LNCaP clone FGC (cell line): ENCODE results near the gene CACNG7.

Experiments used
- DNase-seq: peaks from one replicate; pipeline ENCODE4 v3.0.0-alpha.2; 2011; ENCODE audit warnings: low read depth
- H3K4me3 ChIP-seq: 2 replicates; pipeline ENCODE4 v1.5.1; 2011; ENCODE audit warnings: mild to moderate bottlenecking, low read depth, low read length, control low read depth
- CTCF ChIP-seq: IDR thresholded peaks from 2 replicates; pipeline ENCODE4 v1.5.1; 2012; ENCODE audit warnings: mild to moderate bottlenecking; ENCODE audit not compliant: control insufficient read depth, insufficient read depth; ENCODE audit errors: extremely low read depth

Gene CACNG7

GRCh38 chr19:53977429-53977990 lies 68.4 kb downstream of the CACNG7 start:
- TF ChIP-seq CTCF: no peak
- H3K4me3 ChIP-seq: no peak overlapping the region
- DNase-seq: peak; percentile 32

GRCh38 chr19:53977991-53978731 lies 69.1 kb downstream of the CACNG7 start:
- H3K4me3 ChIP-seq: no peak overlapping the region
- no peak for DNase-seq
- TF ChIP-seq CTCF: no peak

GRCh38 chr19:53978975-53979801 lies 70.1 kb downstream of the CACNG7 start:
- no peak for TF ChIP-seq CTCF
- H3K4me3 ChIP-seq: no peak overlapping the region
- DNase-seq: no peak

GRCh38 chr19:53980539-53981375 lies 71.7 kb downstream of the CACNG7 start:
- H3K4me3 ChIP-seq: no peak overlapping the region
- TF ChIP-seq CTCF: no peak
- no peak for DNase-seq

- no peak for DNase-seq
- no peak overlapping the region for H3K4me3 ChIP-seq
- TF ChIP-seq CTCF: no peak
These were observed 72.4 kb downstream of the CACNG7 start for GRCh38 chr19:53981376-53981951.

- no peak for DNase-seq
- no peak overlapping the region for H3K4me3 ChIP-seq
- no peak for TF ChIP-seq CTCF
These were observed 72.9 kb downstream of the CACNG7 start for GRCh38 chr19:53982001-53982451.
